NCI-H1436 treated with DMSO at 0.1 percent for 48 hours (cell line): ENCODE measurements around the gene PIM3.
"Not testable (repeated sequence)": the region's sequence is repeated elsewhere in the genome, so short reads cannot be mapped to it uniquely, and the experiment has no call there.

Experiments
- DNase-seq: peaks from one replicate; lab custom pipeline; 2025; lab: John Stamatoyannopoulos, UW

PIM3 gene

GRCh38 chr22:49966774-49967705 is 6.5 kb downstream of the PIM3 start:
- DNase-seq = no peak

- DNase-seq = no peak
Observed at GRCh38 chr22:49967706-49968208, 7.2 kb downstream of the PIM3 start.

GRCh38 chr22:49968313-49968830 is 7.8 kb downstream of the PIM3 start:
- no peak for DNase-seq

- DNase-seq = no peak
Observed at GRCh38 chr22:49968831-49969661, 8.5 kb downstream of the PIM3 start.

GRCh38 chr22:49969751-49970527 is 9.4 kb downstream of the PIM3 start:
- DNase-seq = no peak

- DNase-seq = peak; percentile 79
Observed at GRCh38 chr22:49970528-49971231, 10.1 kb downstream of the PIM3 start.

GRCh38 chr22:49971232-49972162 is 10.9 kb downstream of the PIM3 start:
- no peak for DNase-seq

- DNase-seq = no peak
Observed at GRCh38 chr22:49972163-49973017, 11.8 kb downstream of the PIM3 start.

GRCh38 chr22:49973018-49973961 is 12.7 kb downstream of the PIM3 start:
- no peak for DNase-seq

GRCh38 chr22:49975543-49976389 is 15.2 kb downstream of the PIM3 start:
- DNase-seq = no peak

- DNase-seq = no peak
Observed at GRCh38 chr22:49976439-49977175, 16.0 kb downstream of the PIM3 start.

GRCh38 chr22:49977578-49977977 is 17.0 kb downstream of the PIM3 start:
- DNase-seq = no peak

GRCh38 chr22:49979587-49980264 is 19.2 kb downstream of the PIM3 start:
- DNase-seq = no peak

- DNase-seq = not testable (repeated sequence)
Observed at GRCh38 chr22:49981799-49982198, 21.2 kb downstream of the PIM3 start.
